ENCODE results near the gene NUTM1. TPM values are rescaled to one million over a fixed set of nuclear protein-coding genes. Genes with fewer than 3 reads are reported as not detected.

NUTM1 gene
- total and polyA plus RNA-seq, 7 donors: 0.01 TPM; not detected in 6

GRCh38 chr15:34355241-34355640 lies 12.1 kb downstream of the NUTM1 start:
- no peak overlapping the region for H3K27ac ChIP-seq
- DNase-seq: no peak
- H3K4me3 ChIP-seq: no peak overlapping the region
- H3K36me3 ChIP-seq: peaks cover 0 to 44% (median 4%) of the 10 kb centered on the region in 4 donors
- no peaks in the 10 kb centered on the region for H3K9me3 ChIP-seq
- intact Hi-C loops (cut with DNase I): no loop called here
- no peaks in the 10 kb centered on the region for H3K4me1 ChIP-seq
- TF ChIP-seq CTCF (IDR thresholded peaks at IDR 0.05): no peak
- 90 to 91% methylated on average over 9 of the region's 9 CpGs for WGBS, 2 donors
- H3K27me3 ChIP-seq: no peaks in the 10 kb centered on the region

- intact Hi-C loops (cut with DNase I): no loop called here
- 88 to 94% methylated on average over 1 of the region's 1 CpG for WGBS, 2 donors
- Histone ChIP-seq H3K4me1 (no peaks in the 10 kb centered on the region), H3K9me3 (no peaks in the 10 kb centered on the region), H3K27ac (no peak overlapping the region), H3K36me3 (peaks cover 0 to 62% (median 5%) of the 10 kb centered on the region in 4 donors), H3K27me3 (no peaks in the 10 kb centered on the region), H3K4me3 (no peak overlapping the region)
- TF ChIP-seq POLR2A (IDR thresholded peaks at IDR 0.05) (no peak), CTCF (IDR thresholded peaks at IDR 0.05) (no peak), EP300 (IDR thresholded peaks at IDR 0.05) (no peak), POLR2AphosphoS5 (IDR thresholded peaks at IDR 0.05) (no peak)
- no peak for DNase-seq
Observed at GRCh38 chr15:34357653-34358052, 14.5 kb downstream of the NUTM1 start.

GRCh38 chr15:34358367-34358766 lies 15.3 kb downstream of the NUTM1 start:
- no peaks in the 10 kb centered on the region for H3K4me1 ChIP-seq
- peaks cover 0 to 69% (median 5%) of the 10 kb centered on the region in 4 donors for H3K36me3 ChIP-seq
- 77 to 86% methylated on average over 3 of the region's 3 CpGs for WGBS, 2 donors
- no peaks in the 10 kb centered on the region for H3K27me3 ChIP-seq
- intact Hi-C loops (cut with DNase I): no loop called here
- H3K27ac ChIP-seq: no peak overlapping the region
- H3K4me3 ChIP-seq: no peak overlapping the region
- no peak for TF ChIP-seq POLR2AphosphoS5 (IDR thresholded peaks at IDR 0.05)
- TF ChIP-seq EP300 (IDR thresholded peaks at IDR 0.05): no peak
- no peak for TF ChIP-seq CTCF (IDR thresholded peaks at IDR 0.05)
- no peak for TF ChIP-seq POLR2A (IDR thresholded peaks at IDR 0.05)
- no peaks in the 10 kb centered on the region for H3K9me3 ChIP-seq
- no peak for DNase-seq

GRCh38 chr15:34358948-34359347 lies 15.8 kb downstream of the NUTM1 start:
- no peak for DNase-seq
- no peak overlapping the region for H3K27ac ChIP-seq
- H3K36me3 ChIP-seq: peaks cover 0 to 75% (median 5%) of the 10 kb centered on the region in 4 donors
- H3K9me3 ChIP-seq: no peaks in the 10 kb centered on the region
- WGBS, 2 donors: 95 to 99% methylated on average over 4 of the region's 4 CpGs
- no peak overlapping the region for H3K4me3 ChIP-seq
- H3K4me1 ChIP-seq: no peaks in the 10 kb centered on the region
- no peaks in the 10 kb centered on the region for H3K27me3 ChIP-seq
- intact Hi-C loops (cut with DNase I): no loop called here
- TF ChIP-seq POLR2AphosphoS5 (IDR thresholded peaks at IDR 0.05): no peak
- TF ChIP-seq POLR2A (IDR thresholded peaks at IDR 0.05): no peak
- no peak for TF ChIP-seq CTCF (IDR thresholded peaks at IDR 0.05)
- no peak for TF ChIP-seq EP300 (IDR thresholded peaks at IDR 0.05)

GRCh38 chr15:34359416-34359815 lies 16.3 kb downstream of the NUTM1 start:
- no peaks in the 10 kb centered on the region for H3K4me1 ChIP-seq
- no peak for DNase-seq
- intact Hi-C loops (cut with DNase I): no loop called here
- no peak overlapping the region for H3K27ac ChIP-seq
- WGBS, 2 donors: 23 to 73% methylated on average over 3 of the region's 3 CpGs
- no peak overlapping the region for H3K4me3 ChIP-seq
- TF ChIP-seq EP300 (IDR thresholded peaks at IDR 0.05) (no peak), POLR2AphosphoS5 (IDR thresholded peaks at IDR 0.05) (no peak), POLR2A (IDR thresholded peaks at IDR 0.05) (no peak), CTCF (IDR thresholded peaks at IDR 0.05) (no peak)
- peaks cover 0 to 75% (median 5%) of the 10 kb centered on the region in 4 donors for H3K36me3 ChIP-seq
- no peaks in the 10 kb centered on the region for H3K27me3 ChIP-seq
- H3K9me3 ChIP-seq: no peaks in the 10 kb centered on the region
